ENCODE measurements around the gene FLT3.
"Not testable (repeated sequence)": the region's sequence is repeated elsewhere in the genome, so short reads cannot be mapped to it uniquely, and the experiment has no call there.

Gene FLT3

GRCh38 chr13:27971236-27971645, 129.1 kb downstream of the FLT3 start:
- DNase-seq: no peak

GRCh38 chr13:27970382-27971235, 129.8 kb downstream of the FLT3 start:
- no peak for DNase-seq

- DNase-seq: no peak
These were observed 130.5 kb downstream of the FLT3 start for GRCh38 chr13:27969866-27970229.

- DNase-seq: no peak
These were observed 131.1 kb downstream of the FLT3 start, which contains the start of gene CDX2 for GRCh38 chr13:27969082-27969865. Gene CDX2, minus strand, starts transcription at chr13:27969315. Its CDS starts 309 bp downstream, at chr13:27969006.

GRCh38 chr13:27968316-27969081, 131.9 kb downstream of the FLT3 start:
- DNase-seq: no peak

GRCh38 chr13:27967736-27968315, 132.6 kb downstream of the FLT3 start:
- no peak for DNase-seq

- no peak for DNase-seq
These were observed 133.1 kb downstream of the FLT3 start for GRCh38 chr13:27967203-27967735.

GRCh38 chr13:27966641-27967202, 133.7 kb downstream of the FLT3 start:
- no peak for DNase-seq

GRCh38 chr13:27965740-27966640, 134.4 kb downstream of the FLT3 start:
- no peak for DNase-seq

GRCh38 chr13:27965343-27965739, 135.0 kb downstream of the FLT3 start:
- DNase-seq: no peak

- no peak for DNase-seq
These were observed 135.5 kb downstream of the FLT3 start for GRCh38 chr13:27964741-27965323.

GRCh38 chr13:27964206-27964605, 136.2 kb downstream of the FLT3 start:
- not testable (repeated sequence) for DNase-seq

- no peak for DNase-seq
These were observed 136.9 kb downstream of the FLT3 start for GRCh38 chr13:27963491-27963890.

- DNase-seq: no peak
These were observed 137.4 kb downstream of the FLT3 start for GRCh38 chr13:27962982-27963381.

- DNase-seq: no peak
These were observed 138.1 kb downstream of the FLT3 start for GRCh38 chr13:27962128-27962841.

- no peak for DNase-seq
These were observed 138.9 kb downstream of the FLT3 start for GRCh38 chr13:27961227-27962085.

- no peak for DNase-seq
These were observed 139.8 kb downstream of the FLT3 start for GRCh38 chr13:27960362-27961226.

GRCh38 chr13:27959976-27960361, 140.4 kb downstream of the FLT3 start:
- DNase-seq: no peak
